Bone marrow (tissue), 2 donors: Measurements from ENCODE around the gene DERL3.
"Not testable (repeated sequence)": the region's sequence is repeated elsewhere in the genome, so short reads cannot be mapped to it uniquely, and the experiment has no call there.

Experiments used
- DNase-seq, 2 donors: peaks; one replicate each; lab custom pipeline; 2025; lab: John Stamatoyannopoulos, UW

The DERL3 gene

GRCh38 chr22:23838681-23839468 is at the start of gene DERL3:
Gene DERL3 (minus strand): TSS chr22:23839006. CDS start chr22:23838987, 19 bp downstream.
- peak; percentile 92 to 99 for DNase-seq

GRCh38 chr22:23884140-23884539 is 45.3 kb upstream of the DERL3 start:
- no peak for DNase-seq

DNA sequence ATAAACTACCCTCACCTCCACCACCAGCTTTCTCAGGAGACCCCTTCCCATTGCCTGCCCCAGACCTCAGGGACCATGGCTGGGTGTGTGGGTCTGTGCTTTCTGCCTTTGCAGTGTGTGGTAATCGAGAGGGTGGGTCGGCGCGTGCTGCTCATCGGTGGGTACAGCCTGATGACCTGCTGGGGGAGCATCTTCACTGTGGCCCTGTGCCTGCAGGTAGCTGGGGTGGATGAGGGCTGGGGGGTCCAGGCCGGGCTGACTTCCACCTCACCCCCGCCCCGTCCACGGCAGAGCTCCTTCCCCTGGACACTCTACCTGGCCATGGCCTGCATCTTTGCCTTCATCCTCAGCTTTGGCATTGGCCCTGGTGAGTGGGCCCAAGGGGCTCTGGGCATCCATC is 44.9 kb upstream of the DERL3 start:
- DNase-seq = no peak

DNA sequence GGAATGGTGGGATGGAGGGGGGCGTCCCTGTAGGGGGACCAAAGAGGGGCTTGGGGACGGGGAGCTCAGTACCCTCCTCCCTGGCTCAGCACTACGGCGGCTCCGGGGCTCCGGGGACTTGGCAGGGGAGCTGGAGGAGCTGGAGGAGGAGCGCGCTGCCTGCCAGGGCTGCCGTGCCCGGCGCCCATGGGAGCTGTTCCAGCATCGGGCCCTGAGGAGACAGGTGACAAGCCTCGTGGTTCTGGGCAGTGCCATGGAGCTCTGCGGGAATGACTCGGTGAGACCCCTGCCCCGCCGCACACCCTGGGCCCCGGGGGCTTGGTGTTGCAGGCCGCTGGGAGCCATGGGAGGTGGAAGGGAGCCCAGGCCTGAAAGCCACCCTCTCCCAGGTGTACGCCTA is 43.6 kb upstream of the DERL3 start:
- DNase-seq = no peak

GRCh38 chr22:23878219-23878618 is 39.4 kb upstream of the DERL3 start:
- DNase-seq = no peak

DNA sequence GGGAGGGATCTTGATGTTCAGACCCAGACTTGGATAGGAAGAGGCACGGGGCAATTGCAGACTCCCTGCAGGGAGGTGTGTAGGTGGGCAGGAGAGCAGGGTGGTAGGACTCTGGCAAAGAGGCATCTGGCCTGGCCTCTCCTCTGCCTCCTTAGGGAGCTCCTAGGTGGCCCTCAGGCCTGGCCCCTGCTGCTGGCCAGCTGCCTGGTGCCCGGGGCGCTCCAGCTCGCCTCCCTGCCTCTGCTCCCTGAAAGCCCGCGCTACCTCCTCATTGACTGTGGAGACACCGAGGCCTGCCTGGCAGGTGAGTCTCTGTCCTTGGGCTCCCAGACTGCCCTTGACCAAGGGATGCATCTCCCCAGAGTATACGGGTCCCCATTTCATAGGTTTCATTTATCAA is 38.8 kb upstream of the DERL3 start:
- DNase-seq = no peak

- DNase-seq = no peak
These were observed 37.0 kb upstream of the DERL3 start for GRCh38 chr22:23875801-23876200.

DNA sequence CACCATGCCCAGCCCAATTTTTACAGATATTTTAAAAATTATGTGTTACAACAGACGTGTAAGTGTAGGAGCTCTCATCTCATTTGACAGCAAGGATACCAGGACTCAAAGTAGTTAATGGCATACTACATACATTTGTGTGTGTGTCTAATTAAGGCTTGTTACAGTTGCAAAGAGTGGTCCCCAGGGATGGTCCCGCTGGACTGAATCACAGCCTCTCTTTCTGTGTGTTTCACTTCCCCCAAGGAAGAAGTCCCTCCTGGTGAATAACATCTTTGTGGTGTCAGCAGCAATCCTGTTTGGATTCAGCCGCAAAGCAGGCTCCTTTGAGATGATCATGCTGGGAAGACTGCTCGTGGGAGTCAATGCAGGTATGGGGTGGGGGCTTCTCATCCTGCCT is 36.1 kb upstream of the DERL3 start:
- DNase-seq = no peak

DNA sequence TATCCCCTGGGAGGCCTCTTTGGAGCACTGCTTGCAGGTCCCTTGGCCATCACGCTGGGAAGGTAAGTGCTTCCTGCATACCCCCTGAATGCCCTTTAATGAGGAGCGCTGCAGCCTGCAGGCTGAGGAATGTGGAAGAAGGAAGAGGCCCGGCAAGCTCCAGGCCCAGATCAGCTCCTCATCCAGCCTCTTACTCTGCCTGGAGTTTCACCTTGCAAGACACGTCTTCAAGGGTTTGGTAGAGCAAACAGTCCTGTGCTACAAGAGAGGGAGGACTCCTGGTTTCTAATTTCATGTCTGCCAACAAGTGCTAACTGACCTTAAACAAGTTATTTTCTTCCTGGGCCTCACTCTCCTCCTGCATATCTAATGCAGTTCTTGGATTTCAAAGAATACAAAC is 29.8 kb upstream of the DERL3 start:
- no peak for DNase-seq

DNA sequence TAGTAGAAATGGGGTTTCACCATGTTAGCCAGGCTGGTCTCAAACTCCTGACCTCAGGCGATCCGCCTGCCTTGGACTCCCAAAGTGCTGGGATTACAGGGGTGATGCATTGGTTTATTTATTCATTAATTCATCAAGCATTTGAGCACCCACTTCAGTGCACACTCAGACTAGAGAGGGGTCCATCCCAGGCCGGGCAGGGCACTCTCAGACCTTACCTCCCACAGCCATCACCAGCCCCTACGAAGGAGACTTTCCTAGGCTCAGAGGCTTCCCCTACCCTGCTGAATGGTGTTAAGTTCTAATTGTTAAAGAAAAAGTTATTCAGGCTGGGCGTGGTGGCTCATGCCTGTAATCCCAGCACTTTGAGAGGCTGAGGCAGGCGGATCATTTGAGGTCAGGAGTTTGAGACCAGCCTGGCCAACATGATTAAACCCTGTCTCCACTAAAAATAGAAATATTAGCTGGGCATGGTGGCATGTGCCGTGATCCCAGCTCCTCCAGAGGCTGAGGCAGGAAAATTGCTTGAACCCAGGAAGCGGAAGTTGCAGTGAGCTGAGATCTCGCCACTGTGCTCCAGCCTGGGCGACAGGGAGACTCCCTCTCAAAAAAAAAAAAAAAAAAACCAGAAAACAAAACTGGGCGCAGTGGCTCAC is 25.8 kb upstream of the DERL3 start:
- not testable (repeated sequence) for DNase-seq

GRCh38 chr22:23862103-23862502 is 23.3 kb upstream of the DERL3 start:
- peak in 1 of 2 donors; percentile 40 for DNase-seq

DNA sequence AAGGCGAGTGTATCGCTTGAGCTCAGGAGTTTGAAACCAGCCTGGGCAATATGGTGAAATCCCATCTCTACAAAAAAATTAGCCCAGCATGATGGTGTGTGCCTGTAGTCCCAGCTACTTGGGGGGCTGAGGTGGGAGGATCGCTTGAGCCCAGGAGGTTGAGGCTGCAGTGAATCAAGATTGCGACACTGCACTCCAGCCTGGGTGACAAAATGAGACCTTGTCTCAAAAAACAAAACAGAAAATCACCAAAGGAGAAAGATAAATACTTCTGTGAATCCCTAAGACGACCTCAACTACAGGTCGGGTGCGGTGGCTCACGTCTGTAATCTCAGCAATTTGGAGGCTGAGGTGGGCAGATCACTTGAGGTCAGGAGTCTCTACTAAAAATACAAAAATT is 21.4 kb upstream of the DERL3 start:
- DNase-seq = not testable (repeated sequence)

GRCh38 chr22:23859201-23859600 is 20.4 kb upstream of the DERL3 start:
- DNase-seq = no peak

GRCh38 chr22:23858484-23858815 is 19.6 kb upstream of the DERL3 start:
- no peak for DNase-seq

DNA sequence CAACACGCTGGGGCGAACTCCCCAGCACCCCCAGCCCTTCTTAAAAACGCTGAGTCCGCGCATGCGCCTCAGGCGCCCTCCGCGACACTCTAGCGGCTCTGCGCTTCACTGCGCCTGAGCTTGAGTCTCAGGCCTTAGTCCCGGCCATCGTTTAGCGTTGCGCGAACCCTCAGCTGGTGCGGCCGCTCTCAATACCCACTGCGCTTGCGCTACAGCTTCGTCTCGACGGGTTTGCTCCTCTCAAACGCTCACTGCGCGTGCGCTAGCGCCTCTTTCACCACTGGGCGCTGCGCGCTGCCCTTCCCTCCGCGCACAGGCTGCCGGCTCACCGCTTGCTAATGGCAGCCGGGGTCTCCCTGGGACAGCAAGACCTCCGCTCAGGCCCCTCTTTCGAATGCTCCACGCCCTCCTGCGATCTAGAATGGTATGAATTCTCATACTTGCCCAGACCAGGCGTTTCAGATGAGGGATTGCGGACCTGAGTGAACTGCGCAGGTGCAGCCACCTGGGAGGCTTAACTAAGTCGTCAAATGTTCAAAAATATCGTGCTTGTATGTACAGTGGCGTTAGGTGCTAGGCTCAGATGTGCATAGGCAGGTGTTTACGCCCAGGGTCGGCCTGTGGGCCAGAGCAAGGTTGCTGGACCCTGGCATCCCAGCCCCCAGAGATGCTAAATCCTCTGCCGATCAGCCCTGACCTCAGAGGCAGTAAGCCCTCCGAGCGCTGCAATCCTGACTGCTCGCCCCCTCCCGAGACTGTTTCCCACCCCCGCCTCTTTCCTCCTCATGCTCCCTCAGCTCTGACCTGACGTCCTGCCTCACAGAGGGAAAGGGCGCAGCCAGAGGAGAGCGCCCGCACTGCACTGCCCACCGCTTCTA is 19.0 kb upstream of the DERL3 start, which contains the start of gene SLC2A11:
Gene SLC2A11, plus strand, starts transcription at position 270 of the 878 bp plus-strand sequence. Its CDS starts 125 bp downstream, at position 395.
- DNase-seq = peak; percentile 82 to 96

- DNase-seq = peak in 1 of 2 donors; percentile 53
These were observed 18.2 kb upstream of the DERL3 start for GRCh38 chr22:23856721-23857605.

GRCh38 chr22:23850136-23850611 is 11.4 kb upstream of the DERL3 start:
- DNase-seq = no peak

DNA sequence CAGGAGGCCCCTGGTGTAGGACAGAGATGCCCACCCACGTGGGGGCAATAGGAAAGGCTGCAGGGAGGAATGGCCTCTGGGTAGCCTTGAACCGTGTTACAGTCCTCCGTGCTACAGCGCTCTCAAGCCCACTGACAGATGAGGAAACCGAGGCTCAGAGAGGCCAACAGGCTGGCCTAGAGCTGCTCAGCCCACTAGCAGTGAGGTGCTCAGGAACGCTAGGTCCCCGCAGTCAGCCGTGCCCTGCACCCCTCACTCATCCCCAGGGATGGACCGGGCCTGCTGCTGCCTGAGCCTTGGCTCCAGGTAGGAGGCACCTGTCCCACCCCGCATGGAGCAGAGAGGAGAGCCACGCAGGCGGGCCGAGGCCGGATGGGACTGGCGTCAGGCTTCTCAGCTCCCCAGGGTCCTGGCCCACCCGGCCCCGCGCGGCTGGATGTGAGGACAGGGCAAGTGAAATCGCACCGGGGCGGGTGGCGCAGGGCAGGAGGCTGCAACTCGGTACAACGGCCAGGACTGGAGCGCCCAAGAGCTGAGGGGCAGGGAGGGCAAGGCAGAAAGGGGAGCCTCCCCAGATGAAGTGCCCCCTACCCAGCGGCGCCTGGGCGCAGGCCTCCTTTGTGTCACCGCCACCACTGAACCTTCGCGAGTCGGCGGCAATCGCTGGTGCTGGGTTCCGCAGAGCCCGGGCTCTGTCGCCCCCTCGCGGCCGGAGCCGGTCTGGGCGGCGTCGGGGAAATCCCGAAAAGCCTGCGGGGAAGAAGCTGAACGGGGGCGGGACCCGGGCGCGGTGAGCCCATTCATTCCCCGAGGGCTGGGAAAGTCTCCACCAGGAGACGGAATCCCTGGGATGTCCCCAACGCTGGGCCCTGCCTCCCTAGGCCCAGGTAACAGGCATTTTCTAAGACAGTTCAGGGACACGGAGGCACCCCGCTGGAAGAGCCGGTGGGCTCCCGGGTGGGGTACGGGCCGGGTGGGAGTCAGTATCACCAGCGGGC is 10.5 kb upstream of the DERL3 start:
- peak; percentile 48 to 54 for DNase-seq

GRCh38 chr22:23847991-23848864 is 9.4 kb upstream of the DERL3 start:
- no peak for DNase-seq
